Nephron (organoid): ENCODE measurements around the gene NCOR2.

Experiments used
- H3K27ac Mint-ChIP-seq, 3 experiments: 2 replicates each; pipeline ENCODE4 v1.8.0; 2020; ENCODE audit warnings: mixed read lengths in 3 of 3, mild to moderate bottlenecking in 2 of 3, moderate library complexity in 1 of 3
- H3K27me3 Mint-ChIP-seq: 2 replicates; pipeline ENCODE4 v1.8.0; 2021; ENCODE audit warnings: low read depth, mild to moderate bottlenecking, moderate library complexity, mixed read lengths
- H3K36me3 Mint-ChIP-seq: 2 replicates; pipeline ENCODE4 v1.8.0; 2020; ENCODE audit warnings: low read depth, mixed read lengths
- H3K4me1 Mint-ChIP-seq: 2 replicates; pipeline ENCODE4 v1.8.0; 2020; ENCODE audit warnings: mixed read lengths
- H3K4me3 Mint-ChIP-seq, 3 experiments: 2 replicates each; pipeline ENCODE4 v1.8.0; 2020; ENCODE audit warnings: mild to moderate bottlenecking in 3 of 3, mixed read lengths in 3 of 3, moderate library complexity in 2 of 3
- H3K9me3 Mint-ChIP-seq: 2 replicates; pipeline ENCODE4 v1.8.0; 2020; ENCODE audit warnings: mixed read lengths
- TF ChIP-seq, protein P1 (sequence below), 3 experiments: fragments of 200-600 bp; sonication (generic); IDR thresholded peaks; one replicate each; pipeline ENCODE4 v1.5.0; 2021; ENCODE audit warnings: antibody characterized with exemption in 3 of 3; ENCODE audit not compliant: unreplicated experiment in 3 of 3

Gene NCOR2

DNA sequence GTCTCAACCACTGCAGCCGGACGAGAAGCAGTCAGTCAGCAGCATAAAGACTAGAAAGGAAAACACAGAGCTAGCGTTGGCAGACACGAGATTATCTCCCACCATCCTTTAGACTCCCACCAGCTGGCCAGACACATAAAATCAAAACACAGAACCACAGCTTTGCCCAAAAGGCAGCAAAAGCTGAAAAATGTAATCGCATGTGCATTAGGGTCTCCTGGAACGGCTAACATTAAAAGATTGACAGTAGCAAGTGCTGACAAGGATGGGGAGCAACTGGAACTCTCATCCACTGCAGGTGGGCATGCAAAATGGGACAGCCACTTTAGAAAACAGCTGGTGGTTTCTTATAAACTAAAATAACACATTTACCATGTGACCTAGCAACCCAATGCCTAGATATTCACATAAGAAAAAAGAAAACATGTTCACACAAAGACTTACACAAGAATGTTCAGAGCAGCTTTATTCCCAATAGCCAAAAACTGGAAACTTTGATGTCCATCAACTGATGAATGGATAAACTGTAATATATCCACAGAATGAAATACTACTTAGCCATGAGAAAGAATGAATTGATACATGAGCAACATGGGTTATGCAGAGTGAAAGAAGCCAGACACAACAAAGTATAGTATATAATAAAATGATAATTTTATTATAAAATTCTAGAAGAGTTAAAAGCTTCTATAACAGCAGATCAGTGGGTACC is 37.7 kb downstream of the NCOR2 start:
- TF ChIP-seq, protein P1, sequence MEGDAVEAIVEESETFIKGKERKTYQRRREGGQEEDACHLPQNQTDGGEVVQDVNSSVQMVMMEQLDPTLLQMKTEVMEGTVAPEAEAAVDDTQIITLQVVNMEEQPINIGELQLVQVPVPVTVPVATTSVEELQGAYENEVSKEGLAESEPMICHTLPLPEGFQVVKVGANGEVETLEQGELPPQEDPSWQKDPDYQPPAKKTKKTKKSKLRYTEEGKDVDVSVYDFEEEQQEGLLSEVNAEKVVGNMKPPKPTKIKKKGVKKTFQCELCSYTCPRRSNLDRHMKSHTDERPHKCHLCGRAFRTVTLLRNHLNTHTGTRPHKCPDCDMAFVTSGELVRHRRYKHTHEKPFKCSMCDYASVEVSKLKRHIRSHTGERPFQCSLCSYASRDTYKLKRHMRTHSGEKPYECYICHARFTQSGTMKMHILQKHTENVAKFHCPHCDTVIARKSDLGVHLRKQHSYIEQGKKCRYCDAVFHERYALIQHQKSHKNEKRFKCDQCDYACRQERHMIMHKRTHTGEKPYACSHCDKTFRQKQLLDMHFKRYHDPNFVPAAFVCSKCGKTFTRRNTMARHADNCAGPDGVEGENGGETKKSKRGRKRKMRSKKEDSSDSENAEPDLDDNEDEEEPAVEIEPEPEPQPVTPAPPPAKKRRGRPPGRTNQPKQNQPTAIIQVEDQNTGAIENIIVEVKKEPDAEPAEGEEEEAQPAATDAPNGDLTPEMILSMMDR (IDR thresholded peaks at IDR 0.05; ENCODE audit: unreplicated experiment in 3 of 3) = no peak
- Mint-ChIP-seq H3K27ac (peak overlapping the region; percentile 63 to 78 (median 75)), H3K4me1 (peaks cover 70% of the 10 kb centered on the region), H3K4me3 (no peak overlapping the region), H3K36me3 (peaks cover 30% of the 10 kb centered on the region), H3K9me3 (no peaks in the 10 kb centered on the region), H3K27me3 (no peaks in the 10 kb centered on the region)

DNA sequence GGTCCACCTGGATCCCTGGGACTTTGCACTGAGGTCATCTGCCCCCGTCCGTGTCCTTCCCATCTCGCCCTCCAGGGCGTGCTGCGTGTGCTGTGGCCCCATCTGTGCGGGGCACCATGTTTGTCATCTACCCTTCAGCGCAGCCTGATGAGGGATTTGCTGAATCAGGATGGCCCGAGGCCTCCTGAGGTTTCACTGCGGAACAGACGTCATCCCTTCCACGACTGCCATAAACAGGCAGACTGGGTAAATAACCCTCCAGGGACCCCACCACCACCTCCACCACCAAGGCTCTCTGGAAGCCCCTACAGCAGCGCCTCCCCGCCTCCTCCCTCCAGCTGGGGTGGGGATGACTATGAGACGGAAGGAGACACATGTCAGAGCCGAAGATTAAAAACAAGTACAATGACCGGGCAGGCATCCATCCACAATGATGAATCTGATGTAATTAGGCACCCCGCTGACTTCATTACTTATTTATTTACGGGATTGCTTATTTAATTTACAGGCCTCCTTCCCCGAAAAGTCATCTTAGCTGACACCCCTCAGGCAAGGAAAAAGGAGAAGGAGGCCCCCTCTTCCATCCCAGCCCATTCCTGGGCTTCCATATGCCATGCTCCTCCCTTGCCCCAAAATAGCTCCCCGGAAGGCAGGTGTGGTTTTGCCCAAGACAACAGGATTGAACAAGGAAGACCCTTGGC is 39.4 kb downstream of the NCOR2 start:
- peaks cover 73% of the 10 kb centered on the region for H3K4me1 Mint-ChIP-seq
- no peaks in the 10 kb centered on the region for H3K9me3 Mint-ChIP-seq
- peaks cover 5% of the 10 kb centered on the region for H3K27me3 Mint-ChIP-seq
- peak overlapping the region; percentile 27 to 87 (median 85) for H3K27ac Mint-ChIP-seq
- peaks cover 25% of the 10 kb centered on the region for H3K36me3 Mint-ChIP-seq
- H3K4me3 Mint-ChIP-seq = peak overlapping the region in 1 of 3 experiments; percentile 46
- TF ChIP-seq, protein P1 (IDR thresholded peaks at IDR 0.05; ENCODE audit: unreplicated experiment in 3 of 3) = no peak

DNA sequence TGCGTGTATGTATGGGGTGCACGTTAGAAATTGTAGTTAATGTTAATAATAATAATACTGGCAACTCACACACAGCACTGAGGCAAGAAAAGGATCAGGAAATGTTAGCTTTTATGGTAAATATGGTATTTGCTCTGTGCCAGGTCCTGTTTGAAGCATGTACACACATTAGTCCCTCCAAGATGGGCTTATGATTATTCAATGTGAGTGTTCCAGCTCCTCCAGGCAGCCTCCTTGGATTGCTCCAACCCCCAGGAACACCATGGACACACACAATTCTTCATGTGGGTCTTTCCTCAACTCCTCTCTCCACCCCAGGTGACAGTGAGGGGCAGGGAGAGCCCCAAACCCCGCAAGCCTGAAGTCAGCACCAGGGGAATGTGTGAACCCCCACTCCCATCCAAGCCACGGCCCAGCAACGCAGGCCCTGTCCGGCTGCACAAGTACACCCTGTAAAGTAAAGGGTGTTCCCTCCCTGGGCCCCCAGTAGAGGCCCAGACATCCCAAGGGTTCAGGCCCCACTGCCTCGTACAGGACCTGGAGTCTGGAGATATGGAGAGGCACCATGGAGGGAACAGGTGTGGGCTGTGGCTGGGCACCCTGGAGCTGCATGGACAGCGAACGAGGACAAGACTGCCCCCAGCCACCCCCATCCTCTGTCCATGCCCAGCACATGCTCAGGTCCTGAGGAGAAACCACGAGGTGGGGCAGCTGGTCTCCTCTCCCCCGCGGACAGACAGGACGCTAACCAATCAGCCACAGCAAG is 41.3 kb downstream of the NCOR2 start:
- Mint-ChIP-seq H3K4me1 (peaks cover 79% of the 10 kb centered on the region), H3K27ac (peak overlapping the region in 1 of 3 experiments; percentile 87), H3K27me3 (peaks cover 5% of the 10 kb centered on the region), H3K36me3 (peaks cover 29% of the 10 kb centered on the region), H3K4me3 (no peak overlapping the region), H3K9me3 (no peaks in the 10 kb centered on the region)
- TF ChIP-seq, protein P1 (IDR thresholded peaks at IDR 0.05; ENCODE audit: unreplicated experiment in 3 of 3) = no peak

DNA sequence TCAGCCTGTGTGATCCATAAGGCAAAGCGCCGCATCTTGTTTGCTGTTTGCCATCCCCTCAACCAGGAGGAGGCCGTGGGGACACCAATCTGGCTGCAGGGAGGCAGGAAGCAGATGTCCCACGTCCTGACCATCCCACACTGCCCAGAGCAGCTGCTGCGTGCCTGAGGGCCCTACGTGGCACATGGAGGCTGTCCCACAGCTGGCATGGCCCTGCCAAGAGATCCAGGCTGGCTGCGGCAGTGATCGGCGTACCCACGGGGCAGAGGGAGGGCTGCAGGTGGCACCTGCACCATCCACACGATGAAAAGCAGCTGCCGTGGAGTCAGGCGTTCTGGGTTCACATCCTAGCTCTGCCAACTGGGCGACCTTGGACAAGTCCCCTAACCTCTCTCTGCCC is 42.0 kb downstream of the NCOR2 start:
- Mint-ChIP-seq H3K4me3 (no peak overlapping the region), H3K36me3 (peaks cover 29% of the 10 kb centered on the region), H3K27me3 (peaks cover 5% of the 10 kb centered on the region), H3K4me1 (peaks cover 79% of the 10 kb centered on the region), H3K27ac (peak overlapping the region in 1 of 3 experiments; percentile 100), H3K9me3 (no peaks in the 10 kb centered on the region)
- TF ChIP-seq, protein P1 (IDR thresholded peaks at IDR 0.05; ENCODE audit: unreplicated experiment in 3 of 3) = no peak

DNA sequence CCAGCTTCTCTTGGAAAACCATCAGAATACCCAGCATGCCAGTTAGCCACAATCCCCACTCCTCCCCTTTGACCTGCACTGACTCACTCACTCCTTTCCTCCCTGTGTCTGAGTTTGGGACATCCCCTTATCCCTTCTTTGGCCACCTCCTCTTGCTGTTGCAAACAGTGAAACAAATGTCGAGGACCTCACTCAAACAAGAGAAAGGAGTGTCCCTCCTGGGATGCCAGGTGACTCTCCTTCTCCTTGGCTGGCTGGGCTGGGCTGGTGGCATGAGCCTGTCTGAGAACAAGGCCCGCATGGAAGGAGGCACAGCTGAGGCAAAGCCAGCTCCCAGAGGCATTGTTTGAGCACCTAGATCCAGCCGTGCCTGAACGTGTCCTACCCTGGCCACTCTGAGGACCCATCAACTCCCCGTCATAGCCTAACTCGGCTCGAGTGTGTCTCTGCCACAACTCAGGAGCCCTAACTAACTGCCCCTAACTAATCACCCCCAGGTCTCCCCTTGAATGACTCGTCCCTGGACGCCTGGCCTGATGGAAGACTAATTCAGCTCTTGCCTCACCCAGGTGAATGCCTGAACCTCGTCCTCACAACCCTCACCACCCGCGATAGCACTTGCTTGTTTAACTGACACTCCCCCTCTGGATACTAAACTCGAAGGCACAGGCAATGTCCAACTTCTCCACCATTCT is 43.0 kb downstream of the NCOR2 start:
- peak overlapping the region in 2 of 3 experiments; percentile 48 to 100 for H3K27ac Mint-ChIP-seq
- H3K4me1 Mint-ChIP-seq = peaks cover 79% of the 10 kb centered on the region
- peaks cover 23% of the 10 kb centered on the region for H3K36me3 Mint-ChIP-seq
- no peak overlapping the region for H3K4me3 Mint-ChIP-seq
- TF ChIP-seq, protein P1 (IDR thresholded peaks at IDR 0.05; ENCODE audit: unreplicated experiment in 3 of 3) = no peak
- no peaks in the 10 kb centered on the region for H3K9me3 Mint-ChIP-seq
- H3K27me3 Mint-ChIP-seq = peaks cover 5% of the 10 kb centered on the region
